Measurements from ENCODE around the gene UGT1A4.
"Not testable (repeated sequence)": the region's sequence is repeated elsewhere in the genome, so short reads cannot be mapped to it uniquely, and the experiment has no call there.

UGT1A4 gene

GRCh38 chr2:233750689-233751088 is 32.2 kb downstream of the UGT1A4 start:
- DNase-seq (ENCODE audit: low read depth, low spot score), result not testable (repeated sequence)

GRCh38 chr2:233751212-233752009 is 32.9 kb downstream of the UGT1A4 start:
- DNase-seq (ENCODE audit: low read depth, low spot score), result not testable (repeated sequence)

DNA sequence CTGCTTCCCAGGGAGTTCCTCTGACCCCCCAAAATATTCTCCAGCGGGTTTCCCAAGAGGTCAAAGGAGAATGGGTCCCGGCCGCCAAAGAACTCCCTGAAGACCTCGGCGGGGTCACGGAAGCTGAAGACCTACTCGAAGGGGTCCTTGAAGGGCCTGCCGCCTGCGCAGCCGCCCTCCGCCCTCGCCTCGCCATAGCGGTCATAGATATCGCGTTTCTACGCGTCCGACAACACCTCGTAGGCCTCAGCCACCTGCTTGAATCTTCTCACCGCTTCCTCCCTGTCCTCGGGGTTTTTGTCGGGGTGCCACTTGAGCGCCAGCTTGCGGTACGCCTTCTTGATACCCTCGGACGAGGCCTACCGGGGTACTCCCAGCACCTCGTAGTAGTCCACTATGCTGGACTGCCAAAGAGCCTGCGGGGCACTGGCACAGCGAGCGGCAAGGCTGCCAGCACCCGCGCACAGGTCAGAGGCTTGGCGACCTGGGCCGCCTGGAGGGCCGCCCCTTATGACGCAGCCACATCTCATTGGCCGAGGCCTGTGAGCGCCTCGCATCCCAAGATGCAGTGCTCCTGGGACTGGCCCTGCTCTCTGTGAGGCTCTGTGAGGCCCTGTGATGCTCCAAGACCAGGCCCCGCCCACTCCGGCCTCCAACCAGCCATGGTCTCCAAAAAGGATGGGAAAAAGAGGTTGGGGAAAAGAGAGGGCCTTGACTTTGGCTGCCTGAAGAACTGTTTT is 36.5 kb downstream of the UGT1A4 start:
- no peak for DNase-seq (ENCODE audit: low read depth, low spot score)

DNA sequence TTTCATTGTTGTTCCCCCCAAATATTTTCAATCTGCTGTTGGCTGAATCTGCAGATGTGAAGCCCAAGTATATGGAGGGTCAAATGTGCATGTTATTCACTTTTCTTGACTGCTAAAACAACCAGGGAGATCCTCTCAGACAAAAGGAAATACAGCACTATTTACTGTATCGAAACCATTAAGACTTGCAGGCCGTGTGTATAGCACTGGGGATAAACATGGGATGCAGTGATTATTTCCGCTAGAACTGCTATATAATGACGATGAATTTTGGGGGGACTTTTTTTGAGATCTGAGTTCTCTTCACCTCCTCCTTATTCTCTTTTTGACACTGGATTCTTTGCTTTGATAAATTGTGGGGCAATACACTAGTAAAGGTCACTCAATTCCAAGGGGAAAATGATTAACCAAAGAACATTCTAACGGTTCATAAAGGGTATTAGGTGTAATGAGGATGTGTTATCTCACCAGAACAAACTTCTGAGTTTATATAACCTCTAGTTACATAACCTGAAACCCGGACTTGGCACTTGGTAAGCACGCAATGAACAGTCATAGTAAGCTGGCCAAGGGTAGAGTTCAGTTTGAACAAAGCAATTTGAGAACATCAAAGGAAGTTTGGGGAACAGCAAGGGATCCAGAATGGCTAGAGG is 38.0 kb downstream of the UGT1A4 start:
- DNase-seq (ENCODE audit: low read depth, low spot score), result no peak

- no peak for DNase-seq (ENCODE audit: low read depth, low spot score)
These were observed 39.6 kb downstream of the UGT1A4 start for GRCh38 chr2:233758141-233758540.

- DNase-seq (ENCODE audit: low read depth, low spot score), result no peak
These were observed 40.3 kb downstream of the UGT1A4 start for GRCh38 chr2:233758849-233759248.

DNA sequence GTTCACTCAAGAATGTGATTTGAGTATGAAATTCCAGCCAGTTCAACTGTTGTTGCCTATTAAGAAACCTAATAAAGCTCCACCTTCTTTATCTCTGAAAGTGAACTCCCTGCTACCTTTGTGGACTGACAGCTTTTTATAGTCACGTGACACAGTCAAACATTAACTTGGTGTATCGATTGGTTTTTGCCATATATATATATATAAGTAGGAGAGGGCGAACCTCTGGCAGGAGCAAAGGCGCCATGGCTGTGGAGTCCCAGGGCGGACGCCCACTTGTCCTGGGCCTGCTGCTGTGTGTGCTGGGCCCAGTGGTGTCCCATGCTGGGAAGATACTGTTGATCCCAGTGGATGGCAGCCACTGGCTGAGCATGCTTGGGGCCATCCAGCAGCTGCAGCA is 41.5 kb downstream of the UGT1A4 start, which contains the start of gene UGT1A1:
TSS of gene UGT1A1 (plus strand) at position 228 of the 400 bp plus-strand sequence. CDS start at position 246, 18 bp downstream.
- DNase-seq (ENCODE audit: low read depth, low spot score), result no peak

GRCh38 chr2:233761040-233761769 is 42.7 kb downstream of the UGT1A4 start:
- DNase-seq (ENCODE audit: low read depth, low spot score), result no peak

DNA sequence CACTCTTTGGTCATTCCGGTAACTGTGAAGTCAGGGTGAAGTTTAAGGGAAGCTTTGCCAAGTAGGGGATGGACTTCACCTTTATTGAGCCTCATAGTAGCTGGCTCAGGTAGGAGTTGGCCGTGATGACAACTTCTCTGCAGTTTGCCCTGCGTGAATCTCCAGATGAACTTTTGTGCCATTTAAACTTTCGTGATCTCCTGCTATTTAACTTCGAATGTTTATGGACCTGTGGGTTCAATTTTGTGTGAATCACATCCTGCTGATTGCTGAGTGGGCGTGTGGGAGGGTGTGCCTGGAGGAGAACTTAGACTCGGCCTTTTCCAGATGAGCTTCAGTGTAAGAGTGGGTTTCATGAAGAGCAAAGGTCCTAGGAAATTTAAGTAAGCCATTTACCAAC is 45.7 kb downstream of the UGT1A4 start:
- DNase-seq (ENCODE audit: low read depth, low spot score), result no peak

DNA sequence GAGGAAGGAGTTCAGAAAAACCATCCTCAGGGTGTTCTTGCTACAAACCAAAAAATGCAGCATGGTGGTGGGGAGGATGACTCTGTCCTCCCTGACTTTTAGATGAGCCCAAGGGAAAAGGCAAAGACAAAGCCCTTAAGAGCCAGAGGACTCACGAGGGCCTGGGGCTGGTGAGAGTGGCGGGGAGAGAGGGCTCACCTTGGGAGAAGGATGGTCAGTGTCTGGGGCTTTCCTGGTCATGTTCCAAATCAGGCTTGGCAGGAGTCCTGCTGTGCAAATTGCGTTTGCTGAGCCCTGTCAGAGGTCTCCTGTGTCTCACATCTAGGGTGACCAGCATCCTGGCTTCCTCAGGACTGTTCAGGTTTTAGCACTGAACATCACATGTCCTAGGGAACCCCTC is 46.2 kb downstream of the UGT1A4 start:
- no peak for DNase-seq (ENCODE audit: low read depth, low spot score)

DNA sequence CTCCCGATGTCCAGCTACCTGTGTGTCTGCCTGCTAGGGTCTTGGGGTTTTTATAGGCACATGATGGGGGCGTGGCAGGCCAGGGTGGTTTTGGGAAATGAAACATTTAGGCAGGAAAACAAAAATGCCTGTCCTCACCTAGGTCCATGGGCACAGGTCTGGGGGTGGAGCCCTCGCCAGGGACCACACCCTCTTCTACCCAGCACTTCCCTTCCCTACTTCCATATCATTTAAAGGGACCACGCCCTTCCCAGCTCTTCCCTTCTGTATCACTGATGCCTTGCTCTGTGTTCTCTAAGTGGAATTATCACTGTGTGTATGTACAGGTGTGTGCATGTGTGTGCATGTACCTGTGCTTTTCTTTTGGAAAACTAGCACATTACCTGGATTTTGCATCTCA is 47.9 kb downstream of the UGT1A4 start:
- DNase-seq (ENCODE audit: low read depth, low spot score), result no peak

GRCh38 chr2:233768076-233768475 is 49.5 kb downstream of the UGT1A4 start:
- no peak for DNase-seq (ENCODE audit: low read depth, low spot score)

DNA sequence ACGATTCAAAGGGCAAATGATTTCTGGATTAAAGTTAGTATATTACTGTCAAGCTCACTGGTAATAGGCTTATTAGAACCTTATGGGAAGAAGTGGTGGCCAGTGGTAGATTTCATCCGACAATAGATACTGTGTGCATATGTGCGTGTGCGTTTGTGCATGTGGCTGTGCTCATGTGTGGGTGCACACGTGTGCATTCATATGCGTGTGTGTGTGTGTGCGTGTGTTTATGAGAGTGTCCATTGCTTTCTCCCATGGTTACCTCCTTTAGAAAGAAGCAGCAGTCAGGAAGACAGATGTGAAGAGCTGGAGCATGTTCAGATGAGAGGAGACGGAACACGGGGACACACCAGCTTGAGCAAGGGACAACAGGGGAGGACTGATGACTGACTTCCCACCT is 50.7 kb downstream of the UGT1A4 start:
- DNase-seq (ENCODE audit: low read depth, low spot score), result no peak

- no peak for DNase-seq (ENCODE audit: low read depth, low spot score)
These were observed 53.6 kb downstream of the UGT1A4 start for GRCh38 chr2:233772153-233772552.

GRCh38 chr2:233772583-233772982 is 54.0 kb downstream of the UGT1A4 start:
- no peak for DNase-seq (ENCODE audit: low read depth, low spot score)

DNA sequence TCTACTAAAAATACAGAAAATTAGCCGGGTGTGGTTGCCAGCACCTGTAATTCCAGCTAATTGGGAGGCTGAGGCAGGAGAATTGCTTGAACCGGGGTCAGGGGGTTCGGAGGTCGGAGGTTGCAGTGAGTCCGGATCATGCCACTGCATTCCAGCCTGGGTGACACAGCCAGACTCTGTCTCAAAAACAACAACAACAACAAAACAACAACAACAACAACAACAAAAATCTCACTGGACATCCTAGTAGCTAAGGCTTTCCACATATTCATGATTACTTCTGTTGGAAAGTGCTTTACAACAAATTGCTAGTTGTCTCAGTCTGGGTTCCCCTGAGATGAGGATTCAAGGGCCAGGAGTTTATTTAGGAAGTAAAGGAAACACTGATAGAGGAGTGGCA is 55.3 kb downstream of the UGT1A4 start:
- no peak for DNase-seq (ENCODE audit: low read depth, low spot score)

GRCh38 chr2:233775414-233775813 is 56.9 kb downstream of the UGT1A4 start:
- no peak for DNase-seq (ENCODE audit: low read depth, low spot score)

DNA sequence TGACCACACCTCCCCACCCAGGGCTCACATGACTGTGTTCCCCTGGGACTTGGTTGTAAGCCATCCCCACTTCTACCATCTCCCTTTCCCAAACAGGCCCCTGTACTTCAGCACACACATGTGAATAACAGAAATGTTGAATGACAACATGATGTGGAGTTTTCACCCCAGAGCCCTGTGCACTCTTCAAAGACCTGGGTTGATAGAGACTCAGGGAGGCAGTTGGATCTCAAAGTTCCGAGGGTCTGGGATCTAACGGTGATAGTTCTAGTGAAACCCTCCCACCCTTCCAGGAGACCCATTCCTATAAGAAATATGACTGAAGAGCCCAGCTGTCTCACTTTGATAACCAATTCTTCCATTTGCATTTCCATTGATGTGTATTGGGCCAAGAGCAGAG is 59.5 kb downstream of the UGT1A4 start, which contains the start of gene MROH2A:
TSS of gene MROH2A (plus strand) at position 301 of the 400 bp plus-strand sequence. CDS start 1,029 bp downstream, outside the sequence.
- no peak for DNase-seq (ENCODE audit: low read depth, low spot score)

- no peak for DNase-seq (ENCODE audit: low read depth, low spot score)
These were observed 61.2 kb downstream of the UGT1A4 start for GRCh38 chr2:233779722-233780121.

DNA sequence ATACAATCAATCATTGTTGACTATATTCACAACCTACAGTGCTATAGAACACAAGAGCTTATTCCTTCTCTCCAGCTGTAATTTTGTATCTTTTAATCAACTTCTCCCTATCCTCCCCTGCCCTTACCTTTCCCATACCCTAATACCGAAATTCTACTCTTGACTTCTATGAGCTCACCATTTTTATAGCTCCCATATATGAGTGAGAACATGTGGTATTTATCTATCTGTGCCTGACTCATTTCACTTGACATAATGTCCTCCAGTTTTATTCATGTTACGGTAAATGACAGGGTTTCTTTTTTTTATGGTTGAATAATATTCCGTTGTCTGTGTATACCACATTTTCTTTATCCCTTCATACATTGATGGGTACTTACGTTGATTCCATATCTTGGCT is 62.2 kb downstream of the UGT1A4 start:
- DNase-seq (ENCODE audit: low read depth, low spot score), result no peak

DNA sequence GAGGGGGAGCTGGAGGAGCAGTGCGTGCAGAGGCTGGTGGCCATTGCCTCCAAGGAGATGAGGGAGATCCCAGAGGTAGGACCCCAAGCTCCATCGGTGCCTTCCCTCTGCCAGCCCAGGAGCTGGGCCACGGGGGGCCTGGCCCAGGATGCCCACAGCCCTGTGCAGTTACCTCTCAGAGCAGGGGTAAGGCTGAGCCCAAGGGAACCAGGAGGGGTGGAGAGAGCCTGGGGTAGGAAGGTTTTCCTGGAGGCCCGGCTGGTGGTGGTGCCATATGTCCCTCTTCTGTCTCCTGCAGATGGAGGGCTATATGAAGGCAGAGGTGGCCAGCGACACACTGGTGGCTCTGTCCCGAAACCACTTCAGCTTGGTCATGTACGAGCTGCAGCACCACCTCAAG is 71.0 kb downstream of the UGT1A4 start:
- DNase-seq (ENCODE audit: low read depth, low spot score), result no peak

Data from activated CD4-positive, CD25-positive, alpha-beta regulatory T cell treated with anti-CD3 and anti-CD28 coated beads, Interleukin-2, amount 50 U/mL, for 16 hours (primary cell).